Skin of body (tissue), 2 donors: ENCODE results near the gene CLASP1. TPM values are rescaled to one million over a fixed set of nuclear protein-coding genes. Genes with fewer than 3 reads are reported as not detected.
A peak's percentile ranks its signal among the peaks of the same experiment; 100 is the strongest.

Source experiments
- DNase-seq: peaks from one replicate; lab custom pipeline; 2025; lab: John Stamatoyannopoulos, UW
- total RNA-seq: library from RNA; depleted of rRNA; stranded (reverse); fragments of >200 nt; gene quantifications from one replicate; pipeline ENCODE4 v1.2.3, GENCODE V29; 2014

CLASP1 gene
- total RNA-seq, 1 donor from 2014 or later = 68.2 TPM

GRCh38 chr2:121541495-121541894 is 107.8 kb downstream of the CLASP1 start:
- DNase-seq = no peak

DNA sequence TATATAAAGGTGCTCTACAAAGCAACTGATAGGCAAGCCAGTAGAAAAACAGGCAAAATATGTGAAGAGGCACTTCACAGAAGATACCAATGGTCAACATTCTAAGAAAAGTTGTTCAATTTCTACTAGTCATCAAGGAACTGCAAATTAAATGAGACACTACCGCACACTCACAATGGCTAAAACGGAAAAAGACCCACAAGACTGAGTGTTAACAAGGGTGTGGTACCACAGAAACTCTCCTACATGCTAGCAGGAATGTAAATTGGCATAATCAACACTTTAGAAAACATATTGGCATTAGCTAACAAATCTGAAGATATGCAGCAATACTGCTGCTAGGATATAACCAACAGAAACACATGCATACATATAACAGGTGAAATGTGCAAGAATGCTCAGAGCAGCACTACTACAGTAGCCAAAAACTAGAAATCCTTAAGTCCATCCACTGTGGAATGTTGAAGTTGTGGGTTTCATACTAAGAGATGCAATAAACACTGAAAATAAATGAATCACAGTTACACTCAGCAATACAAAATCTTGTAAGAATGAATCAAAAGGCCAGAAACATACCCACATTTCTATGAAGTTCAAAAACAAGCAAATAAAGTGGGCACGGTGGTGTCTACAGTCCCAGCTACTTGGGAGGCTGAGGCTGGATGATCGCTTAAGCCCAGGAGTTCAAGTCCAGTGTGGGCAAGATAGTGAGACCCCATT is 109.4 kb downstream of the CLASP1 start:
- no peak for DNase-seq

DNA sequence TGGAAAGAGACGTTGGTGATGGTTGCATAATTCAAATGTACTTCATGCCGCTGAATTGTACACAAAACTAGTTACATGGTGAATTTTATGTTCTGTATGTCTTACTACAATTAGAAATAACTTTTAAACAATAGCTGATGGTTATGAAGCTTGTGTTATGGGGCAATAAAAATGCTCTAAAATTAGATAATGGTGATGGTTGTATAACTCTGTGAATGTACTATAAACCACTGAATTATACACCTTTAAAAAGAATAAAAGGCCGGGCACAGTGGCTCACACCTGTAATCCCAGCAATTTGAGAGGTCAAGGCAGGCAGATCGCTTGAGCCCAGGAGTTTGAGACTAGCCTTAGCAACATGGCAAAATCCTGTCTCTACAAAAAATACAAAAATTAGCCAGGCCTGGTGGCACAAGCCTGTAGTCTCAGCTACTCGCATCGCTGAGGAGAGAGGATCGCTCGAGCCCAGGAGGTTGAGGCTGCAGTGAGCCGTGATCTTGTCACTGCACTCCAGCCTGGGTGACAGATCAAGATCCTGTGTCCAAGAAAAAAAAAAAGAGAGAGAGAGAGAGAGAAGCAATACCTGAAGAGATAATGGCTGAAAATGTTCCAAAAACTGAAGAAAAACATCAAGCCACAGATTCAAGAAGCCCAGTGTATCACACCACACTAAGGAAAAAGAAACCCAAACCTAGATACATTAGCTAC is 112.3 kb downstream of the CLASP1 start:
- no peak for DNase-seq

DNA sequence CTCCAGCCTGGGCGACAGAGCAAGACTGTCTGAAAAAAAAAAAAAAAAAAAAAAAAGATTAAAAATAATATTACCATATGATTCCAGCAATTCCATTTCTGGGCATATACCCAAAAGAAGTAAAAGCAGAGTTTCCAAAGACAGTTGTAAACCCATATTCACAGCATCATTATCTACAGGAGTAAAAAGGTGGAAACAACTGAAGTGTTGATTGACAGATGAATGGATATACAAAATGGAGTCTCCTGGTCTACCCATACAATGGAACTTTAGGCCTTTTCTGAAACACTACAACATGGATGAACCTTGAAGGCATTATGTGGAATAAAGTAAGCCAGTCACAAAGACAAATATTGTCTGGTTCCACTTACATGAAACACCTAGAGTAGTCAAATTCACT is 112.9 kb downstream of the CLASP1 start:
- no peak for DNase-seq

DNA sequence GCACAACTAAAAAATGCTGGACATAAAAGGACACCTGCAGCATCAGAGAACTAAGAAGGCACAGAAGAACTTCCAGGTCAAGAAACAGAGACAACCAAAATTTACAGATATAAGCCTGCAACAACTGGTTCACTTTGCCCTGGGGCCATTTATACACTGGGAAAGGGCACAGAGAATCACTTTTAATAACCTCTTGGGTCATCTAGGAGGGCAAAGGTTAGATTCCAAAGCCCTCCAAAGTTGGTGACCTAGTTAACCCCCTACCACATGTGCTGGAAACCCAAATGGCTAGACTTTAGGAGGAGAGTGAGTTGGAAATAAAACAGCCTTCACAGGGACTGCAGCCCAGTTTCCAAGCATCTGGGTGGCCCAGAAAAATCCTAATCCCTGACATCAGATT is 115.3 kb downstream of the CLASP1 start:
- DNase-seq = no peak

- no peak for DNase-seq
Observed at GRCh38 chr2:121532894-121533293, 116.4 kb downstream of the CLASP1 start.

DNA sequence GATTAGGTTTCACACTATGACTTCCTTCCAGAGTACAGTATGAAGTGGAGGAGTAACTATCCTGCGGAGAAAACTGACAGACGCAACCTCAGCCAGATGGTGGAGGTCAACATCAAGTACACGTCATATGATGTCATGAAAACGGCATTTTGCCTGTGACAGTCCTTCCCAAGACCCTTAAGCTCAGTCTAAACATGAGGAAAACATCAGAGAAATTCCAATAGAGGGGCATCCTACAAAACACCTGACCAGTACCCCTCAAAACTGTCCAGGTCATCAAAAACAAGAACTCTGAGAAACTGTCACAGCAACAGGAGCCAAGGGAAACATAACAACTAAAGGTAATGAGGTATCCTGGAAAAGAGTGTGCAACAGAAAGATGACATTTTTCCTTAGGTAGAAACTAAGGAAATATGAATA is 116.9 kb downstream of the CLASP1 start:
- no peak for DNase-seq

DNA sequence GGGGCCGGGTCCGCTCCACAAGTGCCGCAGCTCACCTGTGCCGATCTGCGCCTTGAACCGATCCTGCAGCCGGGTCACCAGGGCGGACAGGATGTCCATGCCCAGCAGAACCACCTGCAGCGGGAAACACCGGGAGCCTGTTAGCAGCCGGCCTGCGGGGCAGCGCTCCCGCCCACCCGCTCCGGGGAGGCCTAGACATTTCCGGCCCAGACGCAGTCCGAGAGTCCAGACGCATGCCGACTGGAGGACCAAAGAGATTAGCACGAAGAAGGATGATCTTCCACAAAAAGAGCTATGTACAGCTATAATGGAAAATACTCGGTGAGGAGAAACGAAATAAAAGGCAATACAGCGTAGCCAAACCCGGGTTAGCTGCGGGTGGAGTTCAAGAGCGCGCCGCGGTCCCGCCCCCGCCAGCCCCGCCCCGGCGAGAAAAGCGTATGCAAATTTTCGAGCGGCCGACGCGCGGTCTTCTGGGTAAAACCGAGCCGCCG is 119.0 kb downstream of the CLASP1 start:
- DNase-seq = peak; percentile 85

DNA sequence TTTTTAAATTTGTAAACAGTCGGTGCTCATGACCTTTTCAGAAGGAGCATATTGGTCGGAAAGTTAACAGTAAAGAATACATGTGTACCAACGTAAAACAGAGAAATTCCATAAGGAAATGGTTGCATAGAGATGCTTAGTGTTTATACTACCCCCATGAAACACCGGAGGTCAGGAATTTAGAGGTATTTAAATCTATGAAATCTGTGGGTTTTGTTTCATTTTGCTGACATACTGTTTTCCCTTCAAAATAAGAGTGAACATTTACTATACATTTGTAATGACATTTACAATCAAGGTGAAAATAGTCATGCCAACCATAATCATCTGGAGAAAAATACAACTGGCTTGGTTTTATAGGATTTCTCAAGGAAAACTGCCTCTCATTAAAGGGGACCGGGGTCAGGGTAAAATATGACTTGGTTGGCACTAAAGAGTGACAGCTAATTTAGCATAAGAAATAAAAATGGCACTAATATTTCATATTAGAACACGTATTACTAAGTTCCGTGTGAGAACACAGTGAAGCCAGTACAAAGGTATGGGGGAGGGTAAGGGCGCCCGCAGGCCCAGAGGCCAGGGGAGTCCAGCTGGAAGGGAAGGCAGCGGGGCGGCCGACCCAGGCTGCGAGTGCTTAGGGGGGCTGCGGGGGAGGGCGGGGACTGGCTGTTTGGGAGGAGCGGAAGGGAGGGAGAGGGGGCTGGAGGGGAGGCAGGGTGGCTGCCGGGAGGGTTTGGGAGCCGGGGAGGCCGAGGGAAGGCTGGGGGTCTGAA is 119.6 kb downstream of the CLASP1 start:
- DNase-seq = no peak

DNA sequence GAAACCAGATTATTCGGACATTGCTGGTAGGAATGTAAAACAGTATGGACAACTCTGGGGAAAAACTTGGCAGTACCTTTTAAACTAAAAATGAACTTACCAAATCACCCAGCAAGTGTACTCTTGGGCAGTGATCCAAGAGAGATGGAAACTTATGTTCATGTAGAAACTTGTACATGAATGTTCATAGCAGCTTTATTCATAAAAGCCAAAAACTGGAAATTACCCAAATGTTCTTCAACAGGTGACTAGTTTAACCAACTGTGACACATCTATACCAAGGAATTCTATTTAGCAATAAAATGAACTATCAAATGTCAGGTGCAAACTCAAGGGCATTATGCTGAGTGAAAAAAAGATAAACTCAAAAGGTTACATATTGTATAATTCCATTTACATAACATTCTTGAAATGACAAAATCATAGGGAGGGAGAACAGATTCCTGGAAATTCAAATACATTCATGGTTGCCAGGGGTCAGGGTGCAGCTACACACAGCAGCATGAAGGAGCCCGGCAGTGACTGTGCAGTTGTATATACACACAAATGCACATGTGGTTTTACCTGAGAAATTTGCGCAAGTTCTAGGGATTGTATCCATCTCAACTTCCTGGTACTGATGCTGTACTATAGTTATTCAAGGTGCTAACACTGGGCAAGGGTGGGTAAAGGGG is 122.1 kb downstream of the CLASP1 start:
- DNase-seq = no peak

DNA sequence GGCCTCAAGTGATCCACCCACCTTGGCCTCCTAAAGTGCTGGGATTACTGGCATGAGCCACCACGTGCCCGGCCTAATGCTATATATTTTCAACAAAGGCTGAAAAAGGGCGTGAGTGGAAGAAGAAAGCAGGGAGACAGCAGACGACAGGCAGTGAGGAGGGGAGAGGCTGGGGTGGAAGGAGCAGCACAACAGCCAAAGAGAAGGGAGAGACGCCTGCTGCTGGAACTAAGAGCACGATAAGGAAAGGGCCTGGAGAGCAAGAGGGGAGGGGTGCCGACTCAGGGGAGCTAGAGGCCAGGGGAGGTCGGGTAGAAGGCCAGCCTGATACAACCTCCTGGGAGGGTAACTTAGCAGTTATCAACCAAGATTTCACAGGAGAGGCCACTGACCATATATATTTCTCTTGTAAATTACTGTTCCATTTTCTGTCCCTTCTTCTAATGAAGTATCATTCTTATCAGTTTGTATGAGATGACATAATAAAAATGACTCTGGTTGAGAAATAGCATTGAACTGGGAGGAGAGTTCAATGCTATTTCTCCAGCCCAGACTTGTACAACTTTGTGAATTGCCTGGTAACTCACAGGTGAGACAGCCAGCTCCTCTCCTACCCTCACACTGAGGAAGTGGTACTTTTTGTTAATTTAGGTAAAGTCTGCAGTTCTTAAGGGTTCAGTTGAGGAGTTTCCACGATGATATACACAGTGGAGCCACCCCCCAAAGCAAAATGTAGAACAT is 124.4 kb downstream of the CLASP1 start:
- no peak for DNase-seq

- no peak for DNase-seq
Observed at GRCh38 chr2:121521359-121521758, 127.9 kb downstream of the CLASP1 start.

GRCh38 chr2:121520641-121520994 is 128.6 kb downstream of the CLASP1 start:
- DNase-seq = no peak

DNA sequence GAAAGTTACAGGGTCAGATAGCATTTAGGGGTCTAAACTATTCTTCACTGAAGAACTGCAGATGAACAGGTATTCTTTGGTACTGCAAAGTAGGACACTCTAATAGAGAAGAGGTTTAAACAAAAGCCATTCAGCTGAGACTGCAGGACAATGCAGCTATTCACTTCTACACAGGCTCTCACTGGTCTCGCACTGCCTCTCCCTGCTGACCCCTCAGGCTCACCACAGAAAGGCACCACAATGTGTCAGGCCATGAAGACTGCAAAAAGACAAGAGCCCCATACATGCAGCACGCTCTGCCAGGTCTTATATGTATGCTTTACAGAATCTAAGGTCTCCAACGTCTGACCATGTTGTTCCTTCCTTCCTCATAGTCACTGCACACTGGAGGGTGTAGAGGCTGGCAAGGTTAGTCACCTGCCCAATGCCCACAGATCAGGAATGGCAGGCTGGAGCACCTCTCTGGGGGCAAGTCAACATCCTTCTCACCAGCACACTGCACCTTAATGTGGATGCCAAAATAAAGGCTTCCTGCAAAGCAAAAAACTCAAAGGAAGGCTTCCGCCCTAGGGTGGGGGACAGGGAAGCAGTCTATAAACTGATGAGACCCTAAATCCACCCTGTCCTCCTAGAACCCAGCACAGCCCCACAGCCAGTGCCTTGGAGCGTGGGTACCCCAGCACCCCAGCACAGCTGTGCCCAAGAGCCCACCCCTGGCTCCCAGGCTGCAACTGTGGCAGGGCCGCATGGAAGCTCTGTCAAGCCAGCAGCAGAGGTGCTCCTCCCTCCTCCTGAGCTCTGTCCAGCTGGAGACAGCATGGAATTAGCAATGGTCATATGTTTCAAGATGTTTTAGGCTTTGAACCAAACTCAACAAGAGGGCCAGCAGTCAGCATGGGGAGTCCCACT is 129.3 kb downstream of the CLASP1 start:
- DNase-seq = no peak

GRCh38 chr2:121519153-121519552 is 130.1 kb downstream of the CLASP1 start:
- no peak for DNase-seq

DNA sequence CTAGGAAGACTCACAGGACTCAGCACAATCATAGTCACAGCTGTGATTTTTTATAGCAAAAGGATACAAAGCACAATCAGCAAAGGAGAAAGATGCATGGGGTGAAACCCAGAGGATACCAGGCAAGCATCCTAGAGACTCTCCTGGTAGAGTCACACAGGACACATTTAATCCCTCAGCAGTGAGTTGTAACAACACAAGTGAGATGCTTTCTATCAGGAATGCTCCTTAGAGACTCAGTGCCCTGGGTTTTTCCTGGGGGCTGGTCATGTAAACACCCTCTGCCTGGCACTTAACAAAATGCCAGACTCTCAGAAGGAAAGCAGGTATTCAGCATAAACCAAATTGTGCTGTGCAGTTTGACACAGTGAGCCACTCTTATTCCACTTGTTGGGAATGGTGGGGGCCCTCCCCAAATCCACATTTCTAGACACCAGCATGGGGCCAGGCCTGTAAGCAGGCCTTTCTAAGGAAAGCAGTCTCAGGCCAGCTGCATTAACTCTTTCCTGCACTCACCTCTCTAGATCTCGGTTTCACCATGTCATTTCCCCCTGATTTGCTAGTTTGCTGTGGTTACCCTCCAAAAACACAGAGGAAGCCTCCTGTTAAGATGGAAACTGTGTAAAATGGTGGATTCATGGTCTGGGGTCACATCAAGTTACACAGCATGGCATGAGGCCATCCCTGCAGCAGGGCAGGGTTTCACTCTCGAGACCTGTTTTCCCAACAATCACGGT is 135.5 kb downstream of the CLASP1 start:
- no peak for DNase-seq

DNA sequence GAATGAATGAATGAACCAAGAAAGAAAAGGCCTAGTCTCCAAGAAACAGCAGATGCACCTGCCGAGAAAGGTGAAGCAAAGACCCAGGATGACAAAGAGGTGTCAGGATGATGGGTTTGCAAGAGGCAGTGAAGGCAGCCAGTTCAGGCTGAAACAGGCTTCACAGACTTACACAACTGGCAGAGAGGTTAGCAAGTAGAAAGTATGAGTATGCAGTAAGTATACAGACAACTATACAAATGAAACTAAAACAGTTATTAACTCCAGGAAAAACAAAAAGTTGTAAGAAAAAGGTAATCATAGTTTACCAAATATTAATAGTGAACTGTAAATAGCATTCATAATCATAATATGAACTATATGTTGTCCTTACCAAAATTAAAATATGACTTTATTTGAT is 138.4 kb downstream of the CLASP1 start:
- DNase-seq = no peak

DNA sequence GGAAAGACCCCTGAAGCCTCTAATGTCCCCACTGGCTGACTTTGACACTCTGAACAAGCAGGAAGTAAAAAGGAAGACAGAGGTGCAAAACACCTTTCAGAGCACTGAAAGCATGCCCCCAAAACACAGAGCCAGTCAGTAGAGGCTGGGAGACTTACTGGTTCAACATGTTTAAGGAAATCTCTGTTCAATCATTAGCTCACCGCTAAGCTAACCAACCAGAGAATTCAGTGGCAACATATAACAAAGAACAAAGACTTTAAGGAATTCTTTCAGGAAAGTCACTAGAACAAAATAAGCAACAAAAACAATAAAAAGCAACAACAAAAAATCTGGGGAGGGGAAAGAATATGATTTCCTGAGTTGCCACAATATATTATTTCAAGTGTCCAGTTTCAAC is 142.6 kb downstream of the CLASP1 start:
- no peak for DNase-seq

GRCh38 chr2:121505986-121506586 is 143.2 kb downstream of the CLASP1 start:
- DNase-seq = no peak
